GM12872 (cell line): ENCODE data around the gene PRKCH.

ENCODE experiments used
- CTCF ChIP-seq: IDR thresholded peaks from 3 replicates; pipeline ENCODE4 v1.5.1; 2011; ENCODE audit warnings: low read depth, mild to moderate bottlenecking, low read length, moderate library complexity; ENCODE audit not compliant: insufficient read depth

Gene PRKCH

GRCh38 chr14:61578745-61579144, 257.4 kb downstream of the PRKCH start:
- no peak for TF ChIP-seq CTCF

DNA sequence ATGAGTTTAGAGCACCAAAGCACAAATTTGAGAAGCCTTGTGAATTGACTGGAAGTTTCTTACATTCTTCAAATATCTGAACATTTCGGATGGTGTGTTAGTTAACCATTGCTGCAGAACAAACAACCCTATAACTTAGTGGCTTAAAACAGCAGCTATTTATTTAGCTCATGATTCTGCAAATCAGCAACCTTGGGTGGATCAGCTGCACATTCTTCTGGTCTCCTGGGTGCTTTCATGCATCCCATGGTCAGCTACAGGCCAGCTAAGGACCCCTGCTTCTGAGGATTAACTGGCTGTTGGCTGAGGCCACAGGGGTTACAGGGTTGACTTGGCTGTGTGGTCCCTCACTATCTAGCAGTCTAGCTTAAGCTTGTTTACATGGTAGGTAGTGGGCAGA, 260.0 kb downstream of the PRKCH start:
- no peak for TF ChIP-seq CTCF

- TF ChIP-seq CTCF, result no peak
Observed at GRCh38 chr14:61581955-61582615, 260.7 kb downstream of the PRKCH start.

DNA sequence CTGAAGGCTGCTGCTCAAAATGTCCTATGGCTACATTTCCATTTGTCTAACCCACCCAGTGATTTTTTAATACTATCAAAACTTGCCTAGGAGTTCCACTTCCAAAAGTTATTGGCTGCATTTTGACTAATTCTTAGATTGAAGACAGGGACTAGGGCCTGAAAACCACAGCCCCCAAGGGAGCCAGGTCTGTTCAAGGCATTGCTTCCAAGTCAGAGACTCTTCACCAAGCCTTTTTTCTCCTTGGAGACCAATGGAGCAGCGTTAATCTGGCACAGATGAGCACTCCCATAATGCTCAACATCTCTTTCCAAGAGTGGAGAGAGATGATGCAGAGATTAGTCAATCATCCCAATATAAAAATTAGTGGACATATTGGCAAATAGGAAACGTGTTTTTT, 261.4 kb downstream of the PRKCH start:
- no peak for TF ChIP-seq CTCF

DNA sequence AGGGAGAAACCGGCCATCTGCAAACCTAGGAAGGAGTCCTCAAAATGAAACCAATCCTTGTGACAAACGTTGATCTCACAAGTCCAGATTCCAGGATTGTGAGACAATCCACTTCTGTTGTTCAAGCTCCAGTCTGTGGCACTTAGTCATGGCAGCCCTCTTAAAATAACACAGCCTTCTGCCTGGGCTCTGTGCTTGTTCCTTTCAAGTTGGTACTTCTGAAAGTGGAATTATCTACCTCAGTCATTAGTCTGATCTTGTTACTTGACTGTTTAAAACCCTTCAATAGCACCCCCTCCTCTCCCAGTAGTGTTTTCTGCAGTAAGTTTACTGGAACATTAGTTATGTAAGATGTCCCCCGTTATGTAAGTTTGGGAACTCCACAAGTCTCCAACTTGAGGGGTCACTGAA, 263.0 kb downstream of the PRKCH start:
- TF ChIP-seq CTCF, result no peak

- TF ChIP-seq CTCF, result no peak
Observed at GRCh38 chr14:61585598-61586543, 264.5 kb downstream of the PRKCH start.

DNA sequence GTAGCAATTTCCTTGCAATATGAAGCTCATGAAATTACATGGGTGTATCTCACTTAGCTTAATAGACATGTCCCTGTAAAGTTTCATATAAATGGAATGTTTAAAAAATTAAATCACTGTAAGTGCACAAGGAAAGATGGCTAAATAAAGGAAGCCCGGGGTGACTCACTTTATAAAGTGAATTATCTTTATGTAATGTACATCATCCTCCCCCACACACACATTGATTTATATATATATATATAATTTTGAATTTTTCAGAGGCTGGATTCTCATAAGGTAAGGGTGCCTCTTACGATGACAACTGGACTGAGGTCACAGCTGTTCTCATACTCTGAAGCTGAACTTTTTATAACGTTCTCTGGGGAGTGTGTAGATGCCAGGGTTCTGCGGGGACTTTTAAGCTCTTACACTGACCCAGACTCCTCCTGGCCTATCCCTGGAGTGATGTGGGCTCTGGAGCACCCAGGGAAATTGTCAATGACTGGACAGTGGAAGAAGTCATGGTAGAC, 265.2 kb downstream of the PRKCH start:
- no peak for TF ChIP-seq CTCF
